HG02943 (cell line): ENCODE measurements around the gene E2F1.
A peak's percentile ranks its signal among the peaks of the same experiment; 100 is the strongest.

Experiments
- ATAC-seq: cut with Tn5 transposase; IDR thresholded peaks from one replicate; pipeline ENCODE4 v1.9.1; 2021; ENCODE audit warnings: mild to moderate bottlenecking, low read depth, moderate library complexity; ENCODE audit not compliant: unreplicated experiment

Gene E2F1

DNA sequence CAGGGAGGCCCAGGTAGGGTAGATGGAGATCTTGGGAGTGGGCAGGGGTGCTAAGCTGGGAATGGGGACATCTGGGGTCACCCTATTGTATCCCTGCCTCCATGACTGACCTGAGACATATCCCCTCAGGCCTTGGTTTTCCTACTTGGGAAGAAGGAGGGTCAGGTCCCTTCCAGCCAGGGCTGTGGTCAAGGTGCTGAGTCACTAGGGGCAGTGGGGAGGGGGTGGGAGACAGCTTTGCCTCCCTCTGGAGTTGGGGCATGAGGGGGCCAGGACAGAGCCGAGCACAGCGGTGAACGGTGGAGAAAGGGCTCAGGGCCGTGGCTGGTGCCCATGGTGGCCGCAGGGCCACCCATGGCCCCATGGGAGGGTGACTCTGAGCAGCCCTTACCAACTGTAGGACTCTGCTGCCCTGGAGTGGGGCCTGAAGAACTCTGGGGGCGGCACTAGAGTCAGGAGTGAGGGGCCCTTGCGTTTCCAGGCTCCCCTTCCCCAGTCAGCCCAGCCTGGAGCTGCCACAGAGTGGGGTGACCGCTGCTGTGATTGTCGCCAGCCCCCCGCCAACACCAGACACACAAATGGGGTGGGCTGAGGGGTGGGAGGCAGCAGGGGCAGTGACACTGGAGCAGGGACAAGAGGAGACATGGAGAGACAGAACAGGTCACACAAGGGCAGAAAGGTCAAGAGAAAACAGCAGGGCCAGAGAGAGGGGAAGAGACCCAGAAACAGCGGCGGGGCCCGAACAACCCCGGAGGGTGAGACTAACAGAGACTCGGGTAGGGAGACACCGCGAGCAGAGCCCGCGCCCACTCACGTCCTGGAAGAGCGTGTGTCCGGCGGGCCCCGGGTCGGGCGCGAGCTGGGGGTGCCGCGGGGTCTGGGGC, 12.5 kb downstream of the E2F1 start:
- no peak for ATAC-seq

DNA sequence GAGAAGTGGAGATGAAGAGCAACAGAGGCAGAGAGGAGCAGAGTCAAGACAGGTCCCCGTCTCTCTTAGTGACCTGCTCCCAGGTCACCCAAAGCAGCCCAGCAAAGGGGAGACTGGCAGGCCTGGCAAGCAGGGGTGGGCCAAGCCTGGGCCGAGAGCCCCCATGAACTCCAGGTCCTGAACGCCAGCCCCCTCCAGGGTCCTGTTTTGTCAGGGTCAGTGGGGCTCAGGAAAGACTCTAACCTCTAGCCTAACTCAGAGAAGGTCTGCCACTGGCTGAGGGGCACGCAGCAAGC, 13.1 kb downstream of the E2F1 start:
- no peak for ATAC-seq

DNA sequence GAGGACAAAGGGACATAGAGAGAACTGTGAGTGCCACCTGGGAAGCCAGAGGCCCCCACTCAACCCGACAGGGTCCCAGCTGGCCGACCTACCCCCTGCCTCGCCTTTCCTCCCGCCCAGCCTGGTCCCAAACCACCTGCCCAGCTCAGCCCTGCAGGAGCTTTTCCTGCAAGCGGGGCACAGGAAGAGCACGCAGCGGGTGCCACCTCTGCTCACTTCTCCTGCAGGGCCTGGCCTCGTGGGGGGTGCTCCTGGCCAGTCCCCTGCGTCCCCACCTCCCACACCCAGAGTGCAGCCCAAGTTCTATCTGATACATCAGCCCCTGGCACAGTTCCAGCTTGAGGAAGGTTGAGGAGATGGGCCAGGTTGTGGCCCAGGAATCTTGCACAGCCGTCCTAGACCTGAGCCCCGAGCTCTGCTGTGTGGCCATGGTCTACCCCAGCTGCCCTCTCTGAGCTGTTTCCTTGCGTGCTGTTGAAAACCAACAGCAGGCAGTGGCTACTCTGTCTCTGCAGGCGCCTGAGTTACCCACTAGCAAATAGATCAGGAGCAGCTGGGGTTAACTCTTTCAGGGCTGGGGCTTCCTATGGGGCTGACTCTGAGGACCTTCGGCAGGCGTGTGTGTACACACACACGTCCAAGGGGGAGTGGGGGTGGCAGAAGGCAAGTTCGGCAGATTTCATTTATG, 13.6 kb downstream of the E2F1 start:
- ATAC-seq: no peak

DNA sequence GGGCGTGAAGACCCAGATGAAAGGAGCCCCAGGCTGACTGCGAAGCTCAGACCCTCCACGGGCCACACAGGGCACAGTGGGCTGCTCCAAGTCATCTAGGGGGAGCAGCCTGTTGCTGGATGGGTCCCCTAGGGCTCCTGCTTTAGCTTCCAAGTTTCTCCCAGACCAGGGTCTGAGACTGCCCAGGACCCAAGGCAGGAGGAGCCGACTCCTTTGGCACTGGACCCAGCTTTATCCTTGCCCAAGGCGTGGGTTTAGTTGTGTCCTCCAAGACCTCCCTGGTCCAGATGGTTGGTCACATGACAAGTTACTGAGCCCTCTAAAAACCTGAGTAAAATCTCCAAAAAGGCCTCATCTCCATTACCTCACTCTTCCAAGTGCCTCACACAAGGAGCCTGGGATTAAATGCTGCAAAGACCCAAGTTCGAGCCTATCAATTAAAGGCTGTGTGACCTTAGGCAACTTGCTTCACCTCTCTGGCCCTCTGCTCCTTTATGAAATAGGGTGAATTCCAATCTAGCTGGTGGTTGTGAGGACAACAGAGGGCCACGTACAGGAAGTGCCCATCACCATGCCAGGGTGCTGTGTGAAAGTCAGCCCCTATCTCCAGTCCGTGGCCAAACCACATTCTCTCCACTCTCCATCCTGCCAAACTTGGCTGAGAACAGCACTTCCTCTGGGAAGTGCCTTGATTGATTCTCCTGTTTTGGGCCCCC, 14.5 kb downstream of the E2F1 start:
- no peak for ATAC-seq

DNA sequence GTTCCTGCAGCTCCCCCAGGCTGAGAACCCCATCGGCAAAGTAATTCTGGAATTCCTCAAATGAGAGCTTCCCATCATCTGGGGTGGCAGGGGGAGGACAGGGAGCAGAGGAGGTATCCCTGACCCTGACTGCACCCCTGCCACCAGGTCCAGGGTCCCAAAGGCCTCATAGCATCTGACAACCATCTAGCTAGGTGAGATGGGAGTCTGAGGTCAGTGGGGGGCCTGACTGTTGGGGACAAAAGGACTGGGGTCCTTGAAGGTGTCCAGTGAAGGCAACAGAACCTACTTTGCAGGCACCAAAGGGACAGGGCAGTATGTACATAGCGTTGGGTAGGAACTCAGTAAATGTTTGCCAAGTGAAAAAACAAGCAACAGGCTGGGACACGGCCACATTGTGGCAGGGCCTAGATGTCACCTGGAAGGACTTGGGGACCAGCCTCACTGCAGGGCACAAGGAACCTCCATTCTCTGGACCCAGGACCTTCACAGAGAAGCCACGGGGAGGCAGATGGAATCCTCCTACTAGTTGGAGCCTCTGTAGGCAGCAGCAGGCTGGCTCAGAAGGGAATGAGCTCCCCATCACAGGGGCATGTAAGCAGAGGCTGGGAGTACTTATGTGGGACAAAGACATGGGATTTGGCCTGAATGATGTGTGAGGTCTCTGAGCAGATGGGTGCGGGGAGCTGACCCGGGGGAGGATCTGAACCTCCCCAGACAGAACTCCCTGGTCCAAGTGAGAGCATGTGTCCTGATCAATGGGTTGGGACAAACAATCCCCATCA, 15.3 kb downstream of the E2F1 start:
- no peak for ATAC-seq

DNA sequence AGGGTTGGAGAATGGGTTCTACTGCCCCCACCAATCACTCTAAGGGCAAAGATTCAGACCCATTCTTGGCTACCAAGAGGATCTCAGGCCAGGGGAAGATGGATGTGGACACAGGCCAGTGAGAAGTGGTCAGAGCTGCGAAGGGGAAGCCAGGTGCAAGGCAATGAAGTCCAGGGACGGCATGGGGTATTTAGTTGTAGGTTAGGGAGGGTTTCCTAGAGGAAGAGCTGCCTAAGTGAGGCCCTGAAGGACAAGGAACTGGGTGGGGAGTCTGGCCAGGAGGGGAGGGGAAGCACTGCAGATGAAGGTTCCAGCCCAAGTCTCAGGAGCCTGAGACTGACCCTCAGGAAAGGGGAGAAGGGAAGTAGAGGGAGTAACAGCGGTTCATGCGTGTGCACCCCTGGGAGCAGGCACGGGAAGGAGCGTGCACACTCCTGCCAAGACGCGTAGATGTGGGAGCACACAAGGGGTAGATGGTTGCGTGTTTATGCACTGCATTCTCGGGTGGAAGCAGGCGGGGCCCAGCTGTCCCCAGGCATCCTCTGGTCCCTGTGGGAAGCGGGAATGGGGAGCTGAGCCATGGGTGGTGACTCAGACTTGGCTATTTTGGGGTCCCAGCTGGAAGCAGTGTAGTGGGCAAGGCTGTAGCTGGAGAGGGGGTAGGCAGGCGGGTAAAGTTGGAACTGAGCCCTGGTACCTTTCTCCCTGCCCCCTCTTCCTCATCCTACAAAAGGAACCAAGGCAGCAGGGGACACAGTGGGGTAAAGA, 16.1 kb downstream of the E2F1 start:
- no peak for ATAC-seq

DNA sequence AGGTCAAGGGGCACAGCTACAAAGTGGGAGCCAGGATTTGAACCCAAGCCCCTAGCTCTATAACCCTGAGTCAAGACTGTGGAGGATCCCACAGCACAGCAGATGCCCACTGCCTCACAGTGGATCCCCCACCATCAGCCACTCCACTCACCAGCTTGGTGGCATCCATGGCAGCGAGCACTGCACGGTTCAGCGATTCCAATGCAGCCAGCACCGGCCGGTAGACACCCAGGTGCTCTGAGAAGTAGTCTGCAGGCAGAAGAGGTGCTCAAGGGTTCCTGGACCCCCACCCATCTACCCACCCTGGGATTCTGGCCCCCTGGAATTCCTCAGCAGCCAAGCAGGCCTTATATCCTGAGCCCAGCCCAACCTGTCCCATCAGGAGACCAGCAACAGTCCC, 17.0 kb downstream of the E2F1 start:
- ATAC-seq: no peak

DNA sequence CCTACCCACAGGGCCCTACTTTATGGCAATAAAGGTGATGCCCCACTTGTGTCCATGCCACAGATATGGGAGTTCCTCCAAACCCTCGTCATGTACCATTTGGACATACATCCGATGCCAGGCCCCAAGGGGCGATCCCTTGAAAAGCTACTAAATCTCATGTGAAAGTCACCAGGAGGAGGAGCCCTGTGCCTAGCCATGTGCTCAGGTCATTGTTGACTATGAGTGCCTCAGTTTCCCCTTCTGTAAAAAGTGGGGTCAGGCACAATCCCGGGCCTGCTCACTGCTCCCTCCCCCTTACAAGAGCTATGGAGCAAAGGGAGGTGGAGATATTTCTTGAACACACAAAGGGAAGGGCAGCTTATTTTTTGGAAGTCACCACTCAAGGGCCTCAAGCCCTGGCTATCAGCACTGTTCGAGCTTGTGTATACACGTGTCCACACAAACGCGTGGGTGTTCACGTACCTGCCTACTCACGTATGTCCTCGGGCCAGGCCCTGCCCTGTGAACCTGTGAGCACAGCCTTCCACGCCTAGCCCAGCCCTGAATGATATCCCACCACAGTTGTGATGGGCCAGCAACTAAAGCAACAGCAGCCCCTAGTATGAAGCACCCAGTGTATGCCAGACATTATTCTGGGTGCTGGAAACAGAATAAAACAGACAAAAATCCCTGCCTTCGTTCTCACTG, 17.6 kb downstream of the E2F1 start:
- ATAC-seq: no peak

DNA sequence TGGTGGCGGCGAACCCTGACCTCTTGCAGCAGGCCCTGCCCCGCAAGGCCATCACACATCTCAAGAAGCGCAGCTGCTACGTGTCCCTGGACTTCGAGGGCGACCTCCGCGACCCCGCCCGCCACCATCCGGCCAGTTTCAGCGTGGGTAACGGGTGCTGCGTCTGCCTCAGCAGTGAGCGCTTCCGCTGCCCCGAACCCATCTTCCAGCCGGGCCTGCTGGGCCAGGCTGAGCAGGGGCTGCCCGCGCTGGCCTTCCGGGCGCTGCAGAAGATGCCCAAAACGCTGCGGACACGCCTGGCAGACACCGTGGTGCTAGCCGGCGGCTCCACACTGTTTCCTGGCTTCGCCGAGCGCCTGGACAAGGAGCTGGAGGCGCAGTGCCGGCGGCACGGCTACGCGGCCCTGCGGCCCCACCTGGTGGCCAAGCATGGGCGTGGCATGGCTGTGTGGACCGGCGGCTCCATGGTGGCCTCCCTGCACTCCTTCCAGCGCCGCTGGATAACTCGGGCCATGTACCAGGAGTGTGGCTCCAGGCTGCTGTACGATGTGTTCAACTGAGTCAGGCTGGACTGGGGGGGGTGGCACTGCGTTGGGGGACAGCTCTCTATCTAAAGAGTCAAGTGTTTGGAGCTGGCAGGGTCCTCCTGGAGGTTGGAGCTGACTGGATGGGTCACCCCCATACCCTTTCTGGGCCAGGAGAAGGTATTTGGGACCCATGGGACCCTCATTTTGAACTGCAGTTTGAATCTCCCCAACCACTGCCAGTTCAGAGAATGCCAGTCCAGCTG, 18.3 kb downstream of the E2F1 start:
- ATAC-seq: peak; percentile 46

DNA sequence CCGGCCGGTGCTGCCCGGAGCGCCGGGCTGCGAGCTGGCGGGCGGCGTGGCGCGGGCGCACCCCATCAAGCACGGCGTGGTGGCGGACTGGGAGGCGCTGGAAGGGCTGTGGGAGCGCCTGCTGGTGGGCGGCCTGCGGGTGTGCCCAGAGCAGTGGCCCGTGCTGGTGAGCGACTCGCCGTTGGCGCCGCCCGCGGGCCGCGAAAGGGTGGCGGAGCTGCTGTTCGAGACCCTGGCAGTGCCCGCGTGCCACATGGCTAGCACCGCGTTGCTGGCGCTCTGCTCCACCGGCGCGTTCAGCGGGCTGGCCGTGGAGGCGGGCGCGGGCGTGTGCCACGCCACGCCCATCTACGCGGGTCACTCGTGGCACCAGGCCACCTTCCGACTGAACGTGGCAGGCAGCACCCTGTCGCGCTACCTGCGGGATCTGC, 18.9 kb downstream of the E2F1 start:
- ATAC-seq: peak; percentile 19

DNA sequence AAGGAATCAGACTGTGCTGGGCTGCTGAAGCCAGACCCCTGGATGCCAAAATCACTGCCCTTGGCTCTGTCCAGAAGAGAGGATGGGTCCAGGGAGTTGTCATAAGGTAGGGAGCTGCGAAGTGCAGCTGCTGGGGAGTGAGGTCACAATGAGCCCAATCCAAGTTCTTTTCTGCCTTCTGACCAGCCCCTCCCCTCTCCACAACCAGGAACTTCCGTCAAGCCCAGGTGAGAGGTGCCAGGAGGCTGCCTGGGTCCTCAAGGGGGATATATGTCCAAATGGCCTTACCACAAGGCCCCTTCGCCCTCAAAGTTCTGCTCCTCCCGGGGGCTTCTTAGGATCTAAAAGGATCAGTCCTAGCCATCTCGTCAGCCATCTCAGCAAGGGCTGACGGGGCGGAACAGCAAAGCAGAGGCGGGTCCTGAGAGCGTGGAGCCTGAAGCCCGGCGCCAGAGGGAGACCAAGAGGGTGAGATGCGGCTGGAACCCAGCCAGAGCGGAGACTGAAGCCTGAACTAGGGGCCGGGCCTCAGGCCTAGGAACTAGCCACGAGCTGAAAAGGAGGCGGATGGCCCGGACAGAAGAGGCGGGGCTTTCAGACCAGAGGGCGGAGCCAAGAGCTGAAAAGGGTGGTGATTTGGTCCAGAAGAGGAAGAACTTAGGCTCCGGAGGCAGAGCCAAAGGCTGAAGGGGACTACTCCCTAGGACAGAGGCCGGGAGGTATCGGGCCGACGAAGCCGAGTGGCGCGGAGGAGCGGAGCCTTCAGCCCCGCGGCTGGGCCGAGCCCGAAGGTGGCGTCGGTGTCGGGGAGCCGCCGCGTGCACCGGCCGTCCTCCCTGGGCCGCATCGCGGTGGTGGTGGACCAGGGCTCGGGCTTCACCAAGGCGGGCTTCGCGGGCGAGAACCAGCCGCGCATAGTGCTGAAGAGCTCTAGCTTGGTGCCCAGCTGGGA, 19.6 kb downstream of the E2F1 start, which contains the start of gene ACTL10:
Gene ACTL10, plus strand, starts transcription at position 651 of the 952 bp plus-strand sequence. CDS start 555 bp downstream, outside the sequence.
- ATAC-seq: peak; percentile 65

DNA sequence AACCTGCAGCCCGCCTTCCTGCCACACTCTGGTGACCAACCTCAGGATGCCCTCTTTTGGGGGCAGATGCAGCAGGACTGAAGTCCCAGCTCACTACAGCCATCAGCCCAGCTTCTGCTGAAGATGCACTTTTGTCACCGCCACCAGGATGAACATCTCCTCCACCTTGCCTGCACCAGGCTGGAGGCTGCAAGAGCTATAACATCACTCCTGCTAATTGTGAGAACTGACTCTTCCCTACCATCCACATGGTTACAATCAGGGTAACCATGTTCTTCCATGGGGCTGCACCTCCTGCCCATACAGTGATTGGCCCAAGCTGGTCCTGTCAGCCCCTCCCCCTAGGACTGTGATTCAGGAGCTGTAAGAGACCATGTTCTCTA, 21.4 kb downstream of the E2F1 start:
- ATAC-seq: no peak

DNA sequence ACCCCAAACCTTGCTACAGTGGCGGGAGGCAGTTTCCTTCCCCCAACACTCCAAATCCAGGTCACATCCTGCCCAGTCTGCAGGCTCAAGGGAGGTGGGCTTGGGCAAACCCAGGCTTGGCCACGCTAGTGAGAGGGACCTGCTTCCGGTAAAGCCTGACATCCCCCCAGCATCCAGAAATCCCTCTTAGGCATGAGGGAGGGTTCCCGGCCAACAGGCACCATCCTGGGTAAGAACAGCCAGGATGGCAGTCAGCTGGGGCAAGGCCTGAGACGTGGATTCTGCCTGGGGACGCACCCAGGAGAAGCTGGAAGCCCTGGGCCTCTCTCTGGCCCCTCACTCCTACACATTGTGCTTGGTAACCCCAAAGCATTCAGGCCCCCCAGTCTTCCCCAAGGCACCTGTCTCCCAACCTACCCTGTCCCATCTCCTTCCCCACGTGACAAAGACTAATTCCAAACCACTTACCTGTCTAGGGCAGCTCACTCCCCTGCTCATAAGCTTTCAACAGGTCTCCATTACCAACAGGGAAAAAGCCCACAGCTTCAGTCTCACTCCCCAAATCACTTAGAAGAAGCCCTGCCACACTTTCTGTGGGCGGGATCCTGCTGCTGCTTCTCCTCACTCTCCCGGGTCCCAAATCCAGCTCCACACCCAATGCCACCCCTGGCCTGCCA, 22.0 kb downstream of the E2F1 start:
- ATAC-seq: no peak

DNA sequence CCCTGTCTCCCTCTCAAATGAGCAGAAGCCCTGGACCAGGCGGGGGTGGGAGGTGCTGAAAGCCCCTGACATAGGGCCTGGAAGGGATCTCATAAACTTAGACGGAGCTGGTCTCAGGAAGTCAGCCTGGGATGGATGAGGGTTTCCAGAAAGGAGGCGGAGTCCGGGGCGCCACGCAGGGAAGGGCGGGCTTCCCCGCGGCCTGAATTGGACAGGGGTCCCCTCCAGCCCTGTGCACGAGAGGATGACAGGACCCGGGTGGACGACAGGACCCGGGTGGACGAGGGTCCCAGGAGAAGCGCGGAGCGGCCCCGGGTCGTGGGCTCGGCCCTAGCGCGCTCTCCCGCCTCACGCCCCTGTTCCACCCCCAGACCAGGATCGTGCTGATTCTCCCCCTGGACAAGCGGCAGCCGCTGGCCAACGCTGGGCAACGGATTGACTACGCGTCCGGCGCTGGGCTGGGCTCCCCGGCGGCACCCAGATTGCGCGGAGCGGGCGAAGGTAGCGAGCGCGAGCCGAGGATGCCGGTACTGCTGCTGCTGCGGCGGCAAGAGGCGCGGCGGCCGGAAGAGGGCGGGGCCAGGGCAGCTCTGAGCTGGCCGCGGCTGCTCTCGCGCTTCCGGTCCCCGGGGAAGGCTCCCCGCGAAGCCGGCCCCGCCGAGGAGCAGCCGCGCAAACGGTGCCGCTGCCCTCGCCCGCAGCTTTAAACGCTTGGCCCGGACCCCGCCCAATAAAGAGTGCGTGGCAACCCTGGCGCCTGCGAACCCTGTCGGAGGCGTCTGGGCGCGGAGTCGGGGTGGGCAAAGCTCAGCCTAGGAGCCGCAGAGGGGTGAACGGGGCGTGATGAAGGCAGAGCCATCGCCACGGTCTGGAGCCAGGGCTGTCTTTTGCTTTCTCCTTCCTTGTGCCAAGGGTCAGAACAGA, 22.8 kb downstream of the E2F1 start:
- ATAC-seq: no peak

DNA sequence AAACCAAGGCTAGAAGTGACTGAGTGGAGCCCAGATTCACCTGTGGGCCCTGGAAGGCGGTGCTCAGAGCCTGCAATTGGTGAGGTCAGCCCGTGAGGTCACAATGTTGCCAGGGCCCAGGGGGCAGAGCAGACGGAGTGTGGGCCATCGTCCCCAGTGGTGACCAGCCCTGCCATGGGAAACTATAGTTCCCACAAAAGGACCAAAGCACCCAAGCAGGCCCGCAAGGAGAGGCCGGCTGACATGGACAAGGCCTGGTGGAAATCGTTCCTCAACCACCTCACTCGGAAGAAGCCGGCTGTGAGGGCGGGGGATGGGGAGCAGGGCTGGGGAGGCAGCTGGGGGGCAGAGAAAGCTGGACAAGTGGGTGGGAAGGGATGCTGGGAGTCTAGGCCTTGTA, 24.0 kb downstream of the E2F1 start, which contains the start of gene C20orf144:
Gene C20orf144, plus strand, starts transcription at position 156 of the 400 bp plus-strand sequence. Its CDS starts 19 bp downstream, at position 175.
- no peak for ATAC-seq

DNA sequence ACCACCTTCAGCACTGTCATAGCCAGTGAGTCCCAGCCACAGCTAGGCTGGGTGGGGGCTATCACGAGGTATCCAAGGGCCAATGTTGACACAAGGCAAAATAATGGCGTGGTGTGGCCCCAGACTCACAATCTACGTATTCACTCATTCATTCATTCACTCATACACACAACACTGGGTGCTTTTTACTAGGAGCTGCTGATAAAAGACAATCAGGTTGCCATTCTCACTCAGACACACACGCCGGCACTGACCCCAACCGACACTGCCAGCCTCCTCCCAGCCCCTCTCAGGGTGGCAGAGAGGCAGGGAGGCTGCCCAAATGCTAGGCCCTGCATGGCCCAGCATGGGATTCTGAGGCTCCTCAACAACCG, 25.5 kb downstream of the E2F1 start:
- ATAC-seq: no peak
